GM19328 (cell line): ENCODE measurements around the gene FBF1.

Source experiments
- ATAC-seq: cut with Tn5 transposase; IDR thresholded peaks from one replicate; pipeline ENCODE4 v1.9.1; 2021; ENCODE audit warnings: mild to moderate bottlenecking, moderate library complexity; ENCODE audit not compliant: unreplicated experiment

Gene FBF1

DNA sequence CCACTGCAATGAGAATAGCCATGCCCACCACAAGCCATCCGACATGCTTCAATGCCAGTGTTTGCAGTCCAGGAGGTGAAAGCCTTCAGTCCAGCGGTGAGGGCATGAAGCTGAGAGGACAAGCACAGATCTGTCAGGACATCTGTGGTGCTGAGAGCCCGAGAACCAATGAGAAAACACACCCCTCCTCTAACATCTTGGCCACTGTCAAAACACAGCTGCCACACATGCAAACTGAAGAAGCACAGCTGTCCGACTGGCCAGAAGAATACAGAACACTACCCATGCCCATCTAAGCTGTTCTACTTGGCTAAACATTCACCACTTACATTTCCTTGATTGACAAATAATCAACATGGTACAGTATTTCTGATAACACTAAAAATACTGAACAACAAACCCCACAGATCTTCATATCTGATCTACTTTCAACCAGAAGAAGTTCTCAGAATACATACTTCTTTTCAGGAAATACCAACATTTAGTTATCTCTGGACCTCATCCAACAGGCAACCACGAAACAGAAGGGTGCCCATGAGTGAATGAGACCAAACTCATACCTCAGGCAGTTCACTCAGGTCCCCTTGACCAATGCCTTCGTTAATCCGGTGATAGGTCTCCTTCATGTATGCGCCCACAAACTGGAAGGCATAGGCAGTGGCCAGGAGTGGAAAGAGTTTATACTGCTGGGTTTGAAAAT is 10.2 kb upstream of the FBF1 start:
- ATAC-seq = no peak

DNA sequence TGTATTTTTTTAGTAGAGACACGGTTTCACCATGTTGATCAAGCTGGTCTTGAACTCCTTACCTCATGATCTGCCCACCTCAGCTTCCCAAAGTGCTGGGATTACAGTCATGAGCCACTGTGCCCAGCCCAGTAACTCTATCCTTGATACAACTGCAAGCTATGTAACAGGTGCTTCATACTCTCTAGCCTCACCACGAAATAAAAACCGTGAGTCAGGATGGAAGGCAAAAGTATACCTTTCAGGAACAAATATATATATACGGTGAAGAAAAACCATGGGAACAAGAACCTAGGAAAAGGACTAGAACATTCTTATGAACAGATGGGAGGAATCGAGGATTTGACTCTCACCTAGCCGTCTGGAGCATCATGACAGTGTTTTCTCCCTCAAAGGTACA is 9.6 kb upstream of the FBF1 start:
- no peak for ATAC-seq

DNA sequence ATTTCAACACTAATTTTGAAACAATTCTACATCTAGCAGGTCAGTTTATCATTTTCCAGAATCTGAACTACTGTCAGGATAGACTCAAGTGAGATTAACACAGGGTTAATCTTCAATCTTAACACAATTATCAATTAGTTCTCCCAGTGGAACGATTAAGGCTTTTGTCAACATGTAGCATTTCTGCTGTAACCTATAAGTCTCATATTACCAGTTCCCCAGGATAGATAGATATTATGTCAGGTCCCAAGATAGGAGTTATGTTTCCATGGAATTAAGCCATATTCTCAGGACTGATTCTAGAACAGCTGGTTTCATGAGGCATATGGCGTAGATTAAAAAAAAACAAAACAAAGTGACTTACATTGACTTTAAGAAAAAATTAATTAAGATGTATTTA is 4.4 kb upstream of the FBF1 start:
- no peak for ATAC-seq

DNA sequence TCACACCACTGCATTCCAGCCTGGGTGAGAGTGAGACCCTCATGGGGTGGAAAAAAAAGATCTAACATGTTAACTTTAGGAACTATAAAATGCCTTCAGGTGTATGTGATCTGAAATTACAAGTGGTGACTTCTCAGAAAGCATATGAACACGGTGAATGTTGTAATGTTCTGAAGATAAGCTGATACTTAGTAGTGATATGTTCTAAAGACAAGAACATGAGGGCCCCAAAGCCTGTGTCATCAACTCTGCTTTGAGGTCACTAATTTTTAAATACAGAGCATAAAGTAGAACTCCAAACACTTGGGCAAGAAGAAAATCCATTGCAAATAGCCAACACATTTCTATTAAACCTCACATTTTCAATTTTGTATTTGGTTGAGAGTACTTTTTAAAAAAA is 2.6 kb upstream of the FBF1 start:
- no peak for ATAC-seq

DNA sequence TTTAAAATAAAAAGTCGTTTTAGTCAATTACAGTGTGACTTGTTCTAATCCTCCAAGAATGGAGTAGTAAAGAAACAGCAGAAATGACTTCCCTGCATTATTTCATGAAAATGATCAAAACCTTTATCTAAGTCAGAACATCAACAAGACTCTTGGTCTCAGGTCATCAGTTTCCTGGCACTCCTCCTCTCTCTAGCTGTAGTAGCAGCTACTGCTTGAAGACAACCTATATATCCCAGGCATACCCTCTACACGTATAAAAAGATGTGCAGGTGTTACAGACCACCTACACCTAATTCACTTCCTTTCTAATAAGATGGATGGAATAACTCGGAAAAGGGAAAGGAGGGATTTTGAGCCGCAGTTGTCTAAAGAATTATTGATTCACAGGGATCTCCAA is 1.6 kb upstream of the FBF1 start:
- no peak for ATAC-seq

DNA sequence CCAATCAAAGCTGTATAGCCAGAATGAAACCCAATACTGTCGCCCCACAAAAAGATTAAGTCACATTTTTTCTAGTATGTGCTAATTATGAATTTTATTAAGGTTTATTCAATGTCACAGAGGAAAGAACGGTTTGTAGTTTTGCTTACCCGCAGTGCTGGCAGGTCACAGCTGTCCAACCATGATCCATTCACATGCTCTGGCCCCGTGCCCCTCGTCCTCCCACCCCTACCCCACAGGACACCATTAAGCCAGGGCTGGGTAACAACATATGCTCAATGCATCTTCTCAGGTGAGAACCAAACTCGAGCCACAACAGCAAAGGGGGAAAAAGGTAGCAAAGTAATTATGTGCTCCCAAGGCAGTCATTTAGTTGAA is 589 bp upstream of the FBF1 start:
- no peak for ATAC-seq

DNA sequence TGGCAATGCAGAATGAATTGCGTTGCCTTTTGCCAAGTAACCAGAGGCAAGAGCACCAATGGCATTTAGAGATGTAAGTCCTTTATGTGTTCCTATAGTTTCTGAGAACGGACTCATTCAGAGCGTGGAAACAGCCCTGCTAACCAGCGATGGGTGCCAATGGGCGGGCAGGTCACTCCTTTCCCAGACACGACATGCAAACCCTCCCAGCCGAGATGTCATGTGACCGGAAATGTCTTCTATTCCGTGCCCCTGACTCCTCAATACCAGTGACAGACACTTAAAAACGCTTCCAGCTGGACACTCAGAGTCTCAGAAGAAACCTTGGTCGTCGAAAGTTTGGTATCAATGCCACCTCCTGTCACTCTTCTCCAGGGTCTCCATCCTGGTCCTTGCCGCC is 3.2 kb downstream of the FBF1 start:
- ATAC-seq = no peak

DNA sequence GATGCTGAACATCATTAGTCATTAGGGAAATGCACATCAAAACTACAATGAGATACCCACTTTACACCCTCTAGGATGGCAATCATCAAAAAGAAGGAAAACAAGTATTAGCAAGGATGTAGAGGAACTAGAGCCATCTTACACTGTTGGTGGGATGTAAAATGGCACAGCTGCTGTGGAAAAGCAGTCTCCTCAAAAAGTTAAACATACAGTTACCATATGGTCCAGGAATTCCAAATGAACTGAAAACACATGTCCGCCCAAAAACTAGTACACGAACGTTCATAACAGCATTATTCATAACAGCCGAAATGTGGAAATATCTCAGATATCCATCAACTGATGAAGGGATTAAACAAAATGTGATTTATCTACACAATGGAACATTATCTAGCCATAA is 7.0 kb downstream of the FBF1 start:
- ATAC-seq = no peak

DNA sequence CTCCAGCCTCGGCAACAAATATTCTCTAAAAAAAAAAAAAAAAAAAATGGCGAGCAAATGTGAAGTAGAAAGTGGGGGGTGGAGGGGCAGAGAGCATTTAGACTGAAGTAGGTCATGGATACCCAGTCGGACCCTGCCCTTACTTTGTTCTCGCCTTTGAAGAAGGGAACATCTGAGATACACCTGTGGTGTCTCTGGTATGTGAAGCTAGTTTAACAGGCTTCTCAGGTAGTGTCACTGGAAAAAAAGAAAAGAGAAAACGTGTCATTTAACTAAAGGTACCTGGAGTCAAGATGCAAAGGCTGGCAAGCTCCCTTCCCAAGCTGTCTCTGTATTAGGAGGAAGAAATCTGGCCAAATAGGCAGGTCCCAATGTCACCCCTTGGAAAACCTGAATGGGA is 8.0 kb downstream of the FBF1 start:
- no peak for ATAC-seq

DNA sequence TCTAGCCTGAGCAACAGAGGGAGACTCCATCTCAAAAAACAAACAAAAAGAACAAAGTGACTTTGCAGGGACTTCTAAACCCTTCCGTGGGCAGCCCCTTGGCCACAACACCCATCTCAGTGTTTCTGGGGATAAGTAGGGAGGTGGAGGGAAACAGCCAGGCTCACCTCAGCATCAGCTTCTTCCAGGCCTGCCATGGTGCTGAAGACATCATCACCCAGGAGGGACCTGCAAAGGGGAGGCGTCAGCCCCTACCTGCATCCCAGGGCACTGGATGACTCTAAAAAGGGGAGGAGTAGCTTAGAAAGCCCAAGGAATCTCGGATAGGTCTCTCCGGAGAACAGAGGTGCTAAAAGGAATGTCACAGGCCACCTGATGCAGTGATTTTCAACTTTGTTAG is 9.8 kb downstream of the FBF1 start:
- no peak for ATAC-seq

DNA sequence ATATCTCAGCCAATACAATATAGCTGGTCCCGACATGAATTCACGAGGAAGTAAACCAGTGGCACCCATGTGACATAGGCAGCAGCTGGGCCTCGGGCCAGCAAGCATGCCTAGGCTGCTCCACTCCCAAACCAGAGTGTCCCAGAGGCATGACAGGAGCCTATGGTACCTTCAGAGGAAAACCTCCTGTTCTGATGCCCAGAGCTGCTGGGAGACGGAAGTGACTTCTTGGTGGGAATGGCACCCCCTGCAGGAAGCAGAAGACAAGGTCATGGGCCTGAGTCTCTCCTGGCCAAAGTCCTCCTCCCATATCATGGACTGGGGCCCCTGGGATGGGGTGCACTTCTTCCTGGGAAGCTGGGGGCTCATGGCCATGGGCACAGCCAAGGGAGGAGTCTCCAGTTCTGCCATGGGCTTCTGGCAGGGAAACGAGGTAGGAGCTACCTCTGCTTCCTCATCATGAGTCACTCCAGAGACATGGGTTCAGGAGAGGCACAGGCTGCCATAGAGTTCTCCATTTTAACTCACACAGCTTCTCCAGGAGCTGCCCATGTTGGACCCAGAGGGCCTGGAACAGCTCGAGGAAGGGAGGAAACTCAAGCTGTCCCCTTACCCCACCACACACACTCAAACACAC is 13.4 kb downstream of the FBF1 start:
- no peak for ATAC-seq

DNA sequence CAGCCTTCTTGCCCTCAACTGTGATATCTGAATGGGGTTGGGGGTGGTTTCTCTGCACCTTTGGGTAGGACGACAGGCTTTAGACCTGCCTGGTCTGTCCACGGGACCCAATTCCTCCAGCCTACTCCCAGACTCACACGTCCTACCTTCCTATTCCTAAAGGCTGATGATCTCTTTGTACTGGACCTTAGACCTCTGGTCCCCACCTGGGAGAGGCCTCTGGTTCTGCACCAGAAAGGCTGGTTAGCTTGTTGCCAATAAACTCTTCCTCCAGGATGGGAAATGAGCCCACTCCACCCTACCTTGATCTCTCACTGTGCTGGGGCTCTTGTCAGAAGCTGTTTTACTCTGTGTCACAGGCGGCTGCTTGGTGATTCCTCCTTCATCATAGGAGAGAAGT is 14.4 kb downstream of the FBF1 start:
- ATAC-seq = no peak

DNA sequence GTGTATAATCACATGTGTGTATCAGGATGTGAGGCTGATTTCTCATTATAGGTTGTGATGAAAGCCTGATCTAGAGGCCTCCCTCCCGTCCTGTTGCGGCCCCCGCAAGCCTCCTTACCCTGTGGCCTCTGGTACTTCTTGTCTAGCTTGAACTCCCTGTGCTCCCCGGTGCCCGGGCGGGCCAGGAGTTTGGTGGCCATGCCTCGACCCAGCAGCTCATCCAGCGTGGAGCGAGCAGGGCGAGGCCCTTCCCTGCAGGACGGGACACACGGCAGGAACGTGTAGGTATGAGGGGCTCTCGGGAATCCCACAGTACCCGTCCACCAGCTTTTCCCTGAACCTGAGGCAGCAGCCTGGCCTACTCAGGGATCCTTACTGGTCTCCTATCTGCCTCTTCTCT is 14.9 kb downstream of the FBF1 start:
- ATAC-seq = no peak

DNA sequence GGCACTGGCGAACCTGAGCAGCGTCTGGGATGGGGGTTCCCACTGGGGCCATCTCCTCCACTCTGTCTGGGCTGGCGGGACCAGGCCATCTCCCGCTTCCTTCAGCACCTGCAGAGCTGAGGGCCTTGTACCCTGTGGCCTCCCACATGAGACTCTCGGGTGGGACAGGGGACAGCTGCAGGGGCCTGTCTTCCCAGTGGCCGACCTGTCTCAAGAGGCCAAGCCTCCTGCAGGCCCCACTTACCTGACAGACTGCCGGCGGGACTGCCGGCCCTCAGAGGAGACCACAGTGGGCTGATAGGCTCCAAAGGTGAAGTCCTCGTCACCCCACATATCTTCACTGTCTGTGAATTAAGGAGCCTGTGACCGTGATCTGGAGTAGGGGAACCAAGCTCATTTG is 15.7 kb downstream of the FBF1 start:
- ATAC-seq = no peak

DNA sequence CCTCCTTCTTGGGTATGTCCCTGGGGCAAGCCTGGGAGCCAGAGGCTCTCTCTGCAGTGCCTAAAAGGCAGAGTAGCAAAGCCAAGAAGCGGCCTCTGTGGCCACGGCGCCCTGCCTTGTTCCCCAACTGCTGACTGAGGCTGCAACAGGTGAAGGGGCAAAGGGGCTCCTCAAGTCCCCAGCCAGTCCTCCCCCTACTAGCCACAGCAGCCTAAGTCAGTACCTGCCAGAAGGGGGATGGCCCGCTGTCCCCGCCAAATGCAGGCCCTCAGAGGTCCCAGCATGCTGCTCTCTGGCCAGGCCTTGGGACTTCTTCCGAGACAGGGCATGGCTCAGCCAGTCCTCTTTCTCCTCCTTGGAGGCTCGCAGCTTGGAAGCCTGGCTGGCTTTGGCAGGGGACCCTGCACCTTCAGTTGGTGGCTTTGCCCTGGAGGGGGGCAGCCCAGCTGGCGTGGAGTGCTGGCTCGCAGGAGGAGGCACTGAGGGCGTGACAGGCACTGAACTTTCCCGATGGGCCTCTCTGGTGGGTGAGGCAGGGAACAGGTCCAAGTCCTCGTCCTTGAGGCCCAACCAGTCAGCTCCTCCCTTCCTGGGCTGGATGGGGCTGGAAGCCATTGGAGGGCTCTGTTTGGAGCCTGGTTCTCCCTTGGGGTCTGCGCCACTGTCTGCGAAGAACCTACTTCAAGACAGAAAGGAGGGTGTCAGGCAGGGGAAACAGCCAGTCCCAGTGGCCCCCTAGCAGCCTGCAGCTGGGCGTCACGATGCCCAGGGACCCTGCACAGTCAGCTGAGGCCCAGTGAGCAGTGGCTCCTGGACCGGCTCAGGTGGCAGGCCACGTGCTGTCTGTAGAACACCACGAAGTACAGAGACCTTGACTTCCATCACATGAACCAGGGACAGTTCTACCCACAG is 17.6 kb downstream of the FBF1 start:
- no peak for ATAC-seq

DNA sequence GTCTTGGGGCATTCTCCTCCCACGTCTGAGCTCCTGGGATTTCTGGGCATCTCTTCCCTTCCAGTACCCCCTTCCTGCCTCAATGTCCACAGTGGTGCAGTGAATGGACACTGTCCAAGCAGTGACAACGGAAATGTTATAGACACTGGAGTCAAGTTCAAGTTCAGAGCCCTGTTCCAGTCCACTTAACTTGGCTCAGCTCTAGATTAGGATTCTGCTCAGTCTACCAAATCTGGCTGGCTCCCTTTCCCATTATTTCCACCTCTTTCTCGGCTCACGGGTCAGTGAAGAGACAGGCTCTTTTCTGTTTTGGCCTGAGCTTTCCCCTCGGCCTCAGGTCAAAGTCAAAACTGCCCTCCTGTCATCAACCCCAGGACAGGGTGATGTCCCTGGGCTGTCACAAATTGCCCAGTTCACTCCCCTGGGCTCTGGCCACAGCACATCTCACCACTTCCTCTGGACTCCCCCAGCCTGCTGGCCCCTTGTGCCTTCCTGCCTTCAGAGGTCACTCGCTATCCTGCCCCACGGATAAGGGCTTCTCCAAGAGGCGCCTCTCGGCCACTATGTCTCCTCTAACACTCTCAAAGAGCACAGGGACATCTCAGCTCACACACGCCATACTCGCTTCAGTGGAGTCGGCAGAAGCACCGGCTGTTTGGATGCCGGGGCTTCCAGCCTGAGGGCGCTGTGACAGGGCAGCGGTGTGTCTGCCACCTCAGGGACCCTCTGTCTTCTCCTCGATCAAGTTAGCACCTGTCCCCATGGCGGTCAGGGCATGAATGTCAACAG is 18.5 kb downstream of the FBF1 start:
- ATAC-seq = no peak

DNA sequence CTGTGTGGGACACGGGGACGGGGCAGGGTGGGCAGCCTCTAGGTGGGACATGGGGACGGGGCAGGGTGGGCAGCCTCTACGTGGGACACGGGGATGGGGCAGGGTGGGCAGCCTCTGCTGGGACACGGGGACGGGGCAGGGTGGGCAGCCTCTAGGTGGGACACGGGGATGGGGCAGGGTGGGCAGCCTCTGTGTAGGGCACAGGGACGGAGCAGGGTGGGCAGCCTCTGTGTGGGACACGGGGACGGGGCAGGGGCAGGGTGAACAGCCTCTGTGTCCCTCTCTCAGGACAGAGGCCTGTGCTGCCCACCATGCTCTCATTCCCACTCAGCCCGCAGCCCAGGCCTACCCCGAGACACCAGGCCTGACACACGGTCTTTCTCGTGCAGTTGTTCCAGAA is 19.2 kb downstream of the FBF1 start:
- no peak for ATAC-seq

DNA sequence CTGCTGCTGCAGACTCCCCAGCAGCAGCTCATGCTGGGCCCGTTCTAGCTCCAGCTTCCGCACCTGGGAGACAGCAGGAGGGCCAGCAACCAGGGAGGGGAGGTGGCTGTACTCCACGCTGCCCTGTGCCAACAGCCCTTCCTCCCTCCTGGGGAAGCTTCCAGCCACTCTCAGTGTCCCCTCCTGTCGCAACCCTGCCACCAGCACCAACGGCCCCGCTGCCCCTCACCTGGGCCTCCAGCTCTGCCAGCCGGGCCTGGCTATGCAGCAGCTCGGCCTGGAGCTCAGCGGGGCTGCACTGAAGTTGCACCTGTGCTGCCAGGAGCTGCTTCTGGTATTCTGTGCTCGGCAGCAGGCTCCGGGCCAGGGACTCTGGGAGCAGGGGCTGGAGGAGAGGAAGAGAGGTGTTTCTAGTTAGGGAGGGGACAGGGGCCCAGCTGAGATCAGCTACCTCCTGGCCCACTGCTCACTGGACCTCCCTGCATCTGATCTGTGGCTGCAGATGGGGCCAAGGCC is 20.7 kb downstream of the FBF1 start:
- no peak for ATAC-seq

DNA sequence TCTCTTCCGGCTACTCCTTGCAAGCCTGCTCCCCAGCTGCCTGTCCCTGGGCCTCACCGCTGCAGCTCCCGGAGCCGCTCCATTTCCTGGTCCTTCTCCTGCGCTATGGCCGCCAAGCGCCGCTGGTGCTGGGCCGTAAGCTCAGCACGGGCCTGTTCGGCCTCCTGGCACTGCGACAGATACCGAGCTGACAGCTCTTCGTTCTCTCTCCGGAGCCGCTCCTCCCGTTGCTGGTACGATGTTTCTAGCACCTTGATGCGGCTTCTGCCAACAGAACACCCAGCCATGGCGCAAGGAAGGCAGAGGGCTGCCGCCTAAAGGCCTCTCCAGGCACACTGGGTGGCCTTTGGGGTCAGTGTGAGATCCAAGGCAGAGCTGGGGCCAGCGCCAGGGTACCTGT is 21.2 kb downstream of the FBF1 start:
- ATAC-seq = no peak

DNA sequence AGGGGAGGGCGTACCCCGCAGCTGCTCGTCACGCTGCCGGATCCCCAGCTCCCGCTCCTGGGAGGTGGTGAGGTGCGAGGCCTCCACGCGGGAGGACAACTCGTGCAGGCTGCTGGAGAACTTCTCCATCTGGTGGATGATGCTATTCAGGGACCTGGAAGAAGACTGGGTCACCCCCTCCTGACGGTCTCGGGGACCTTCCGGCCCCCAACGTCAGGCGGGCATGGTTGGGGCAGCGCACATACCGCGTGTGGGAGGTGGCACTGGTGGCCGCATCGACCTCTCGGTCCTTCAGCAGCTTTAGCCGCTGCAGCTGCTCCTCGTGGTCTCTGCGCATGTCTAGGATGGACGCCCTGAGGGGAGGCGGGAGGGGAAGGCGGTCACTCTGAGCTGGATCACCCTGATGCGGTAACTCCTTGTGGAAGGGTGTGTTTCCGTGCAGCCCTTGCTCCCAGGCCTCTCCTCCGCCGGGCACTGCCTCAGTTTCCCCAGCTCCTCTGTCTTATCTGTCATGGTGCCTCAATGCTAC is 22.9 kb downstream of the FBF1 start:
- ATAC-seq = no peak
